NCI-H510A (cell line): ENCODE data around the gene SPOCD1.

Experiments used
- DNase-seq: peaks from one replicate; lab custom pipeline; 2025; lab: John Stamatoyannopoulos, UW

Gene SPOCD1

GRCh38 chr1:31799895-31800673, 15.7 kb downstream of the SPOCD1 start:
- no peak for DNase-seq

GRCh38 chr1:31799196-31799894, 16.5 kb downstream of the SPOCD1 start:
- DNase-seq, result no peak

DNA sequence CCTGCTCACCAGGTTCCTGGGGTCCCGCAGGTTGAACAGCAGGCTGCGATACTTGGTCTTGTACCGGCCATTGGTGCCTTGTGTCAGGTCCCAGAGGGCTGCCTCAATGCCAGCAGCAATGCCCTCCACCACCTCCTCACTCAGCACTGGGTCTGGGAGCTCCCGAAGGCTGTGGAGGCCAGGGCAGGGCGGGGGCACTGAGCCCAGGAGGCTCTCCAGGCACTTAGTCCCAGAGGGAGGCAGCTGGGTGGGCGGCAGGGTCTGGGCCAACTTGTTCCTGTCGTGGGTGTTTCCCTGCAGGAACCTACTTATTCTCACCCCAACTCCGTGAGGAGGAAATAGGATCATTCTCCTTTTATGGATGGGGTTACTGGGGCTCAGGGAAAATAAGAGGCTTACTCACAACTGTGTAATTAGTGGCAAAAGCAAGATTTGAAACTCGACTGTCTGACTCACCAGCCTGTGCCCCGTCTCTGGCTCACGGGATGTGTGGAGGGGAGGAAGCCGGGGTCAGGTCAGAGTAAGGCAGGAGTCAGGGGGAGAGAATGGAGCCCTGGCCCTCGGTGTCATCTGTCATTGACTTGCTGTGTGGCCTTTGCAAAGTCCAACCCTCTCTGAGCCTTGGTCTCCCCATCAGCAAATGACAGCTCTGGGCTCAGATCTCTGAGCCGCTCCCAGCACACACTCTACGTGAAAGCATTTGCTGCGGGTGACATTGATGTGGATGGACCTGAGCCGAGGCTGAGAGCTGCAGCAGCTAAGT, 17.2 kb downstream of the SPOCD1 start:
- DNase-seq, result no peak

GRCh38 chr1:31798086-31798432, 17.8 kb downstream of the SPOCD1 start:
- DNase-seq, result no peak

- no peak for DNase-seq
Observed at GRCh38 chr1:31797216-31797615, 18.6 kb downstream of the SPOCD1 start.

DNA sequence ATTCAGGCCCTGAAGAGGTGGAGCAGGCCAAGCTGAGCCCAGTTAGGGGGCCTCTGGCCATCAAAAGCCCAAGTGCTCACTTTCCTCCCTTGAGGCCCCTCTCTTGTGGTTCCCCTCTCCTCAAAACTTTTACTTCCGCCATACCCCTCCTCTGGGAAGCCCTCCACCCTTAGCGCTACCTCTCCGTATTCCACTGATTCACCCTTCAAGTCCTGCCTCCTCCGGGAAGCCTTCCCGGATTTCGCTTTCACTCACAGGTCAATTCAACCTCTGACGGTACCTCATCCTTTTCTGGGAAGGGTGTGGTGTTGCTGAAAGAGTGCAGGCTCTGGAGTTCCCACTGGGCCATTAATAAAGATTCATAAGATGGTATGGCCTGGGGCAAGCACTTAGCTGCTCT, 19.1 kb downstream of the SPOCD1 start:
- no peak for DNase-seq

DNA sequence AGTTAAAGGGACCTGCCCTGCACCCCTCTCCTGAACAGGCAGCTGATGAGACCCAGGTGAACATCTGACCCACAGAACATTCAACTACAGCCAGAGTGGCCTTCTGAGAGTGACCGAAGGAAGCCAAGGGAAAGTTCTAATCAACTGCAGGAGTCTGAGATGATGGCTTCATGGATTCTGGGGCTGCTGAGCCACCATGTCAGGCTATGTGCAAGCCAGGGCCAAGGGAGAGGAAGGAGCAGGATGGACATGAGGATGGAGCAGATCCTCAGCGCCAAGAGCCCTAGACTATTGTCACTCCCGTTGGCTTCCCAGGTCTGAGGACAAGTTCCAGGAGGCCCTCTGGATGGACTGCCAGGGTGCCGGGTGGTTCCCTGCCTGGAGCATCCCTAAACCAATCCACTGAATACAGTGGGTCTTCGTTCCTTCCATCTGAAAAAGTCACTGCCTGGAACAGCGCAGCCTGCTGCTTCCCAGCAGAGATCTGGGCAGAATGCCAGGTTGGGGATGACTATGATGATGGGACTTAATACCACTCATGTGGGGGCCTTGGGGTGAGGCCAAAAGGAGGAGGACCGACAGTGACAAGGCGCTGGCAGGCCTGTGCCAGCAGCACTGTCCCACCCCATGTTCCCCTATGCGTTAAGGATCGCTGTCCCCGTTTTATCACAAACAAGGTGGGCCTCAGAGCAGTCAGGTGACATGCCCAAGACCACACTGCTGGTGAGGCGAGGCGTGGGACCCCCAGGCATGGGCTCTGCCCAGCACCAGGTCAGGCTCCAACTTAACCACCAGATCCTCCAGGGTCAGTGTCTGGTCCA, 19.8 kb downstream of the SPOCD1 start:
- no peak for DNase-seq

- DNase-seq, result no peak
Observed at GRCh38 chr1:31795096-31795675, 20.6 kb downstream of the SPOCD1 start.

DNA sequence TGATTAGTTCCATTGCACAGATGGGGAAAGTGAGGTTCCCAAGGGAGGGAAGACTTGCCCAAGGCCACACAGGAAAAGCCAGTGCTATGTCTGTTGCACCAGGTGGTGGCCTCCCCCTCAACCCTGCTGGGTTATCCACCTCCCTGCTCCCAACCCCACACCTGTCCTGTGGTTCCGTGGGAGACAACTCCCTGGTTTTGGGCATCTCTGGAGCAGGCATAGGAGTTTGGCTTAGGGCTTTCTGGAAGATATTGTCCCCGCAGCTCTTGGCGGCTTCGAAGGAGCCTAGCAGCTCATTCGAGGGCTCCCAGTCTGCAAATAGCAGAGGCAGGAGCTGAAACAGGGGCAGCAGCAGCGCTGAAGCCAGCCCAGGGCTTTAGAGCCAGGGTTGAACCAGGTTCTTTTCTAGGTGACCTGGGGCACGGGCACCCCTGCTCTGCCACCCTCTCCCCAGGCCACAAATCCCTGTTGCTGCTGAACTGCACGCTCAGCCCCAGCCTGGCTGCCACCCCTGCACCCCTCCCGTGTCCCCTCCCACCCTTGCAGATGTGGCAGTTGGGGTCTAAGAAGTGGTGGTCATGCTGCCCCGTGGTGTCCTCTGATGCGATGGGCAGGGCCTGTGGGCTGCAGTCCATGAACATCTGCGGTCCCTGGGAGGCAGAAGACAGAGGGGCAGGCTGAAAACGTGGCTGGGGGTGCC, 22.1 kb downstream of the SPOCD1 start:
- no peak for DNase-seq

GRCh38 chr1:31793086-31793485, 22.7 kb downstream of the SPOCD1 start:
- no peak for DNase-seq

GRCh38 chr1:31792541-31792940, 23.3 kb downstream of the SPOCD1 start:
- DNase-seq, result no peak

- no peak for DNase-seq
Observed at GRCh38 chr1:31792116-31792515, 23.7 kb downstream of the SPOCD1 start.

DNA sequence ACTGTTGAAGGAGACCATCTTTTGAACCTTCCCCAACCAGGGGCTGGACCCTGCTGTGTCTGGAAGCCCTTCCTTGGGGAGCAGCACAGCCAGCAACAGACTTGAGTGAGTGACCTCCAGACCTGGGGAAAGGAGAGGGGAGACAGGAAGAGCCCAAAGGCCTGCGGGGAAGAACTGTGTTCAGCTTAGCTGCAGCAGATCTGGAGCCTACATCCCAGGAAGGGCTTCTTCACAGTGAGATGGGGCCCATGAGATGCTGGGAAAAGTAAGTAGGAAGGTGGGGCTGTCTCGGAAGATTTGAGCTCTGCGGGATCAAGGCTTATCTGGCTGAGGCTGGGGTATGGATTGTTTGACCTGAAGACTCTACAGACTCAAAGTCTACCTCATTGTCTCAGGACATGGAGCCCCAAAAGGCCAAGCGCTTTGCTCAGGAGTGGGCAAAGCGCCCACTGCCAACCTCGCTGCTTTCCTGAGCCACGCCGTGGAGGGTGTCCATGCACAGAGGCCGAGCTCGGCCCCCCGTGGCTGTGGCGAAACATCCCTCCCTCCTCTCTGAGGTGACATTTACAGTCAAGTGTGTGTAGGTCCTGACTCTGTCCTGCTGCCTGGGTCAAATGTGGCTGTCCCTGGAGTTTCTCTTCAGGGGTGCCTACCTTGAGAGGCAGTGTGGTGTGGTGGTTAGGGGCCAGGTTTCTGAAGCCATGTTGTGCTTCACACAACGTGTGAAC, 24.5 kb downstream of the SPOCD1 start:
- DNase-seq, result no peak

- DNase-seq, result no peak
Observed at GRCh38 chr1:31790641-31791091, 25.2 kb downstream of the SPOCD1 start.

DNA sequence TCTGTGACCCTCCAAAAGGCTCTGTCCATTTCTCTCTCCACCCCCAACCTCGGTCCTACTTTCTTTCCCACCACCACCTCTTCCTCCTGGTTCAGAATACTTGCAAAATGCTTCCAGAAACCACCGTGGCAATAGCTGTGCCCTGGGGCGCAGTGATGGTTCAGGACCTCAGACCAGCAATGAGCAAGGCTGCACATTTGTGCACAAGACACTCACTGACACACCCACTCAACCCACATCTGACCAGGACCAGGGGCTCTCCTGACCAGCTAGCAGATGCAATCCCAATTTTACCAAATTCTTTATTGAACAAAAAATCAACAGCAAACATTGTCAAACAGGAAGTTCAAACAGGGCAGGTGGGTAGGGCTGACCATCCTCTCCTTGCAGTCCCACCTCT, 25.7 kb downstream of the SPOCD1 start:
- DNase-seq, result no peak

GRCh38 chr1:31789259-31790065, 26.4 kb downstream of the SPOCD1 start:
- peak; percentile 65 for DNase-seq

- DNase-seq, result no peak
Observed at GRCh38 chr1:31788825-31789256, 27.0 kb downstream of the SPOCD1 start.

DNA sequence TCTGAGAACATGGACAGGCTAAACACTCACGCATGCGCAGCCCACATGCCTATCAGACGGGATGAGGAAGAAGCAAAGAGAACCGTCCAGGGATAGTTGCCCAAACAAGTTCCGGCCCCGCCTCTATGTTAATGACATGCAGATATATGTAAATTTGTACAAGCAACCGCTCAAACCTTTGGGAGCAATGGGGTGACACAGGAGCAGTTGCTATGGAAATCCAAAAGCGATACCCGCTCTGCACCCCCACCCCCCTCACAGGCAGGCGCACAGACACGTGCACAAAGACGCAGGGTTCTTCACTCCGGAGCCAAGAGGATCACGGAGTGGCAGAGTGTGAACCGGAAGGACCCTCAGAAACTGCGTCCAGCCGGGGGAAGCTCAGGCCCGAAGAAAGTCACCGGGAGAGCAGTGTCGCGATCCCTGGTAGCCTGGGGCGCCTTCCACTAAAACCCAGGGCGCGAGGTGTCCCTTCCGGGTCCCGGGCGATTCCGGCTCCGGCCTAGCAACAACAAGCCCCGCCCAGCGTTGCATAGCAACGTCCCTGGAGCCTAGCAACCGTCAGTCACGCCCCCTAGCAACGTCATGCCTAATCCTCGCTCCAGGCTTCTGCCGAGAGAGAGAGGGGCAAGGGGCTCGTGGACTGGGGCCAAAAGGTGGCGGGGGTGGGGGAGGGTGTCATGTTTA, 27.5 kb downstream of the SPOCD1 start:
- peak; percentile 48 for DNase-seq

DNA sequence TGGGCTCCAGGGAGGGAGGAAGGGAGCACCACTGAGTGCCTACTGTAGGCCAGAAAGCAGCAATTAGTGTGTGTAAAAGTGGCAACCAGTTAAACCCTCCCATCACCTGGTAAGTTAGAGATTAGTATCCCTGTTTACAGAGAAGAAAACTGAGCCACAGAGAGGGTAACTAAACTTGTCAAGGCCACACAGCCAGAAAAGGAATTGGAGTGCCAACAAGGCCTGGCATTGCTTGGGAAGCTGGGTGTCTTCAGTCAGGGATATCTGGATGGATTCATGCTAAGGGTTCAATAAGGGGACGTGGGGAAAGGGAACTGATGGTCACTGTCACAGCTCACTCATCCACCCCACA, 28.1 kb downstream of the SPOCD1 start:
- DNase-seq, result no peak
